Urothelium cell line (cell line): Measurements from ENCODE around the gene PLCH1.
A peak's percentile ranks its signal among the peaks of the same experiment; 100 is the strongest.

ENCODE experiments used
- DNase-seq: peaks from one replicate; pipeline ENCODE4 v3.0.0; 2011; ENCODE audit warnings: low spot score, mixed read lengths
- FAIRE-seq: peaks from 2 replicates; lab custom pipeline; 2011; peaks lifted over from hg19 to GRCh38; lab: Jason Lieb, UNC

The PLCH1 gene

DNA sequence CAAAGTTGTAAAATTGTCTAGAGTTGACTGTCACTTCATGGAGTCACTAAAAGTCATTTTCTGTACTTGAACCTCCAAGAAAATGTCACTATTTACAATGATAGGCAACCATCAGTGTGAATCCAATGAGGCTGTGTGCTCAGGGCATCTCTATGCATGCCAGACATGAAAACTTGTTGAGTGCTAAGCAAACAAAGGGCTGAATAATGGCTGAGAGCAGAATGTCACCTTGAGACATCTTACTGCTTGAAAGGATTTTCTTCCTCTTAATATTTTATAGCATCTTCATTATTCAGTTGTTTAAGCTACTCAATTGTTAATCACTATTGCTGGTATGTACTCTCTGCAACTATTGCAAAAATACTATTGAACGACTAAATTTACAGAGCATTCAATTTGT is 184.7 kb downstream of the PLCH1 start:
- no peak for FAIRE-seq

DNA sequence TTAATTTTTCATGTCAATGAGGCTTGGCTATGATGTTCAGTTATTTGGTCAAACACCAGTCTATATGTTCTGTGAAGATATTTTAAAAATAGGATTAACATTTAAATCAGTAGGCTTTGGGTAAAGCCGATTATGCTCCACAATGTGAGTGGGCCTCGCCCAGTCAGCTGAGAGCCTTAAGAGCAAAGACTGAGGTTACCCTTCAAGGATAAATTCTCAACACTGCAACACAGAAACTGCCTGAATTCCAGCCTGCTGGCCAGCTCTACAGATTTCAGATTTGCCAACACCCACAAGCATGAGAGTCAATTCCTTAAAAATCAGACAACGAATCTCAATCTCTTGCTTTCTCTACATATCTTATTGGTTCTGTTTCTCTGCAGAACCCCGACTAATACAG is 188.3 kb downstream of the PLCH1 start:
- DNase-seq (no peak), FAIRE-seq (no peak)

More for the DNA sequence above, 184.7 kb downstream of the PLCH1 start:
- DNase-seq = no peak

GRCh38 chr3:155555479-155556060 is 189.3 kb downstream of the PLCH1 start:
- no peak for FAIRE-seq
- DNase-seq = no peak

DNA sequence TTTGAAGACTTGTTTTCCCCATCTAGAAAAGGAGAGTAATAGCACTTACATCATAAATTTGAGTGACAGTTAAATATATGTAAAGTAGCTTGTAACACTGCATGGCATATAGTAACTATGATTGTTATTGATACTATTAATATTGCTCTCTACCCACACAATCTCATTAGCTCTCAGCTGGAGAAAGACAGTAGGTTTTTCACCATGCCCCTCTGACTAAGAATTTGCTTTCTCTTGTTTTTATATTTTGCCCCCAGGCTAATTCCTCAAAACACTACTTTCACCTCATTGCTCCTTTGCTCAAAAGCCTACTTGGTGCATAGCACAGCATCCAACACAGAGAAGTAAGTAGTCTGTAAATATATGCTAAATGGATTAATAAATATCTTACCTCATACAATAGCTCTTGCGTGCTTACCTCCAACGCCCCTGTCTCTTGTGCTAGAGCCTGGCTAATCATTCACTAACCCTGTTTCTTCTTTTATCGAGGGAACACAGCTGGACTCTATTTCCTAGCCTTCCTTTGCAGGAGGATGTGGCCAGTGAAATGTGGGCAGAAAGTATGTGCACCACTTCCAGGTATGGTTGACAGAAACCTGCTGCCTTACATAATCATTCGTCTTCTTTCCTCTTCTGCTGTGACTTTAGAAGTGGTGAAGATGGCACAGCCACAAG is 190.0 kb downstream of the PLCH1 start:
- FAIRE-seq = no peak
- DNase-seq = peak; percentile 10

- DNase-seq (peak; percentile 52), FAIRE-seq (no peak)
These were observed 191.1 kb downstream of the PLCH1 start for GRCh38 chr3:155553780-155554179.

DNA sequence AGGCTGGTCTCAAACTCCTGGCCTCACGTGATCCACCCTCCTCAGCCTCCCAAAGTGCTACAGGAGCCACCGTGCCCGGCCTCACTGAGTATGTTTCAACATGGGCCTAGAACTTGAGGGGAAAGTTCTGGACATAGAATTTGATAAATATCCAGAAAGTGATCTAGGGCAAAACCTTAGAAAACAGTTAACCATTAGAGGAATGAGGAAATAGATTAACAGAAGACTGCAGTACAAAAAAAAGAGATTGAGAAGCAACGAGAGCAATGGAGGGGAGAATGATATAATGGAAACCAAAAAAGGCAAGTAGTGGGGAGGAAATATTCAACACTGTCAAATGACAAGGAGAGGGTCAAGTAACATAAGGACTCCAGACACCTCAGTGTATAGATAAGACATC is 191.5 kb downstream of the PLCH1 start:
- FAIRE-seq = no peak

DNA sequence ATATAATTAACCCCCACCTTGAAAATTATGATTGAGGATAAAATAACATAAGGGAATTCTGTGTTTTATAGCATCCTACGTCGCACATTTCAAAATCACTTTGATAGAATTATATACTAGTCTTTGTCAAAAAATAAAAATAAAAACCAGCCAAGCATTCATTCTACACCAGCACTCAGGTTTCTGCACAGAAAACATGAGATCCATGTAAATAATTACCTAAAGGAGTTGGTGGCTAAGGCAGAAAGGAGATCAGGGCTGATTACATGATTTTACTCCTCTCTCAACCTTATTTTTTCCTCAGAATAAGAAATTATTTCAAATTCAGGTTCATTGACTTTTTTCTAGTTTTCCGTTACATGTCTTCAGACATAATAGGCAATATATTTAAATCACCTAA is 194.5 kb downstream of the PLCH1 start:
- FAIRE-seq = no peak
- no peak for DNase-seq

More for the DNA sequence above, 191.5 kb downstream of the PLCH1 start:
- no peak for DNase-seq

DNA sequence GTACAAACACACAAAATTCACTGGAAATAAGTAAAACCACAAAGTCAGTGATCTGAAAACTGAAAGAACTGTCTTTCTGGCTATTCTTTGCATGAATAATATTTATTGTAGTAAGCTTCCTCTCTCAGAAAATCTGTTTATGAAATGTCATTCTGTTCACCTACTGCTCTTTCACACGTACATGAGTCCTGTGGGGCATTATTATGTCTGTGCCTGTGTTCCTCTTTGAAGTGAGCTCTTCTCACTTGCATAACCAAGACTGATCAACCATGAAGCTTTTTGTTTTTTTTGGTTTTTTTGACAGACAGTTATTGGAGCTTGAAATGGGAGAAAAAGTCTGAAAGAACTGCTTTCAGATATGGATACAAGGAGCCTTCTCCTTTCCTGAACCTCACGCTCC is 195.8 kb downstream of the PLCH1 start:
- no peak for FAIRE-seq
- DNase-seq = no peak

GRCh38 chr3:155548195-155548594 is 196.7 kb downstream of the PLCH1 start:
- FAIRE-seq (no peak), DNase-seq (no peak)

DNA sequence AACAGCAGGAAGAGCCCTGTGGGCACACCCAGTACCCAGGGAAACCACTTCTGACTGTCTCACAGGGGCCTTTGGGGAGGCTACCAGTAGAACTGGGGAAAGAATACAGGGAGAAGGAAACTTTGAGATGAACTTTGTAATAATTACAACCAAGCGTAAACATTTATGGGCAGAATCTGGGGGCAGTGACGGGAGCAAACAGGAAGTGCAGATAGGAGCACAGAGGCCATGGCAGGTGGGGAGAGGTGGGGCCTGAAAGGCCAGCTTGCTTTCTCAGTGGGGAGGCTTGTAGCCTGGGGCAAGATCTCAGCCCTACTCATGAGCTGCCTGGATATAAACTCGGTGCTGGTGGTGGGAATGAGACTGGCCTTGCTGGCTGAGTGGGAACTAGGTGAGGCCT is 209.8 kb downstream of the PLCH1 start:
- no peak for FAIRE-seq
- no peak for DNase-seq

- FAIRE-seq = no peak
These were observed 216.3 kb downstream of the PLCH1 start for GRCh38 chr3:155528579-155528978.

DNA sequence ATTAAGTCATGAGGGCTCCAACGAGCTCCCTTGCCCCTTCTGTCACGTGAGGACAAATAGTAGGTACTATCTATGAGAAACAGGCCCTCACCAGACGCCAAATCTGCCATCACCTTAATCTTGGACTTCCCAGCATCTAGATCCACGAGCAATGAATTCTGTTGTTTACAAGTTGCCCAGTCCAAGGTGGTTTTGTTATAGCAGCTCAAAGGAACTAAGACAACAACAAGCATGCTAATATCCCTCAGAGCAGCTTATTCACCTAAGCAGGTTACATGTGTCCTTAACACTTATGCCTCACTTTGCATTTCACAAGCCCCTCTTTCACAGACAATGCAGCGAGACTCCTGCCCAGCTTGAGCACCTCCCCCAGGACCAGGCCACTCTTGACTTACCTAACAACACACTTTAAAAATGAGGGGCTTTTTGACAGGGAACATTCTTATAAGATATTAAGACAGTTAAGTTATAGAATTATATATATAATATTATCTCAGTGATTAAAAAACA is 219.5 kb downstream of the PLCH1 start:
- FAIRE-seq (no peak), DNase-seq (no peak)

More at GRCh38 chr3:155528579-155528978, 216.3 kb downstream of the PLCH1 start:
- DNase-seq = no peak

GRCh38 chr3:155520463-155520862 is 224.4 kb downstream of the PLCH1 start:
- DNase-seq (no peak), FAIRE-seq (no peak)

DNA sequence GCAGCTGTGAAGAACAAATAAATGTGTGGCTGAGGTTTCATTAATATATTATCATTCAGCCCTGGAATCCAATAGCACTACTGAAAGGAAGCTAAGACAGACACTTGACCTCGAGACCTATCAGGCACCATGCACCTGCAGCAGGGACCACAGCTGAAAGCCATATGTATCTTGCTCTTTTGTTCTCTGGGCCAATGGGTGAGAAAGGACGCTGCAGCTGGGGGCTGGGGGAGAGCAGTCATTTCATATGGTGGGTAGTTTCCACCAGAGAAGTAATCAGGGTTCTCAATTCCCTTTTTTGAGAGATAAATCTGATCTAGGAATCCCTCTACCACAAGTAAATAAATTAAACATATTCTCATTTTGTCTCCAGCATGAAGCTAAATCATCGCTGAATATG is 225.8 kb downstream of the PLCH1 start:
- FAIRE-seq = no peak
- no peak for DNase-seq

- FAIRE-seq (no peak), DNase-seq (no peak)
These were observed 227.0 kb downstream of the PLCH1 start for GRCh38 chr3:155517903-155518302.

- FAIRE-seq (no peak), DNase-seq (no peak)
These were observed 228.4 kb downstream of the PLCH1 start for GRCh38 chr3:155516439-155516838.

- FAIRE-seq = no peak
- DNase-seq = no peak
These were observed 232.0 kb downstream of the PLCH1 start for GRCh38 chr3:155512867-155513261.

- DNase-seq = no peak
These were observed 232.6 kb downstream of the PLCH1 start for GRCh38 chr3:155512175-155512866.

GRCh38 chr3:155504682-155505081 is 240.2 kb downstream of the PLCH1 start:
- DNase-seq = no peak
- FAIRE-seq = no peak

More at GRCh38 chr3:155512175-155512866, 232.6 kb downstream of the PLCH1 start:
- FAIRE-seq = no peak

DNA sequence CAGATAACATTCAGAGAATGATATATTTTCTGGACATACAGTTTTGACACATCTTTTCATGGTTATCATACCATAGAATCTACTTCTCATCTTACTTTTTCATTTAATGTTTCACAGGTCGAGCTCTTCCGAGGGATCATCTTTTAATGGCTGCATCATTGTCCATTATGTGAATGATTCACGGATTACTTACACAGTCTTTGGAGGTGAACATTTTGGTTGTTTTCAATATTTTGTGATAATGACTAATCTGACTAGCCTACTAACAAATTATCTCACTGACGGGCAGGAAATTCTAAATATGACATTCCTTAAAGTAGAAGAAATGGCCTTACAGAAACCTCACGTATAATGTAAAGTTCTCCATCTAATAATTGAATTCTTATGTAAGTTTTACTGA is 242.2 kb downstream of the PLCH1 start:
- DNase-seq (no peak), FAIRE-seq (no peak)

DNA sequence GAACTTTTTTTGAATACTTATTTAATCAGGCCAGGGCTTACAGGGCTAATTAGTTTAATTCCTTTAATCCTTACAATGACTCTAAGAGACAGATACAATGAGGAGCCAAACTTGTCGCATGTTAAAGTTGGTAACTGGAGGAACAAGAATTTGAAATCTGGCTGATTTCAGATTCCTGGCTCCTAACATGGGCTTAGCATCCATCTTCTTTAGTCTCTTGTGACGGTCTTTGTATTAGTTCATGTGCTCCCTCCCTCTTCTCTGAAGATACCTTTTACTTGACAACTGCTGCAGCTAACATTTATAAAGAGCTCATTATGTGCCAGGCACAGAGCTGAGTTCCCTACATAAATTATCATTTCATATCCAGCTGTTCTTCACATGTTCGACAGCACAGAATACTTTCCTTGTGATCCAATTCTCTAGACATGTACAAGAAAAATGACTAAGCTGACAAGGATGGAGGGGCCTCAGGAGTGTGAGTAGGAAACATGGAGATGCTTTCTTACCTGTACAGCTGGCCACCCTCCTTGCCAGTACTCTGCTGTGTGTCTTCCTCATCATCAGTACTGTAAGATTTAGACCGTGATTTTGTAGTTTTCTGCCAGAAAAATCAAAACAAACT is 244.6 kb downstream of the PLCH1 start:
- no peak for FAIRE-seq
- DNase-seq = no peak
